Bronchial epithelial cell (primary cell): ENCODE results near the gene TMEM156. TPM values are rescaled to one million over a fixed set of nuclear protein-coding genes. Genes with fewer than 3 reads are reported as not detected.
"Not testable (repeated sequence)": the region's sequence is repeated elsewhere in the genome, so short reads cannot be mapped to it uniquely, and the experiment has no call there.

Experiments
- DNase-seq: peaks from one replicate; pipeline ENCODE4 v3.0.0-alpha.2; 2010; ENCODE audit warnings: low read depth
- FAIRE-seq: peaks from 2 replicates; lab custom pipeline; 2011; peaks lifted over from hg19 to GRCh38; lab: Jason Lieb, UNC
- H3K27me3 ChIP-seq: 2 replicates; pipeline ENCODE4 v1.5.1; 2011; ENCODE audit warnings: low read length; ENCODE audit not compliant: control insufficient read depth, insufficient read depth
- H3K36me3 ChIP-seq: 2 replicates; pipeline ENCODE4 v1.5.1; 2011; ENCODE audit warnings: low read length; ENCODE audit not compliant: control insufficient read depth, insufficient read depth
- H3K4me3 ChIP-seq: 2 replicates; pipeline ENCODE4 v1.5.1; 2011; ENCODE audit warnings: mild to moderate bottlenecking, low read depth, low read length, control low read depth
- total RNA-seq: library from RNA; depleted of rRNA; stranded (reverse); fragments of >200 nt; gene quantifications from 2 replicates; pipeline ENCODE4 v1.2.1, GENCODE V29; 2014
- TF ChIP-seq, protein P1 (sequence below): IDR thresholded peaks from 2 replicates; pipeline ENCODE4 v1.5.1; 2011; ENCODE audit warnings: mild to moderate bottlenecking, moderate library complexity, low read length, control low read depth, inconsistent platforms; ENCODE audit not compliant: insufficient read depth, severe bottlenecking

The TMEM156 gene
- total RNA-seq, 1 donor from 2014 or later: 3.4 TPM

DNA sequence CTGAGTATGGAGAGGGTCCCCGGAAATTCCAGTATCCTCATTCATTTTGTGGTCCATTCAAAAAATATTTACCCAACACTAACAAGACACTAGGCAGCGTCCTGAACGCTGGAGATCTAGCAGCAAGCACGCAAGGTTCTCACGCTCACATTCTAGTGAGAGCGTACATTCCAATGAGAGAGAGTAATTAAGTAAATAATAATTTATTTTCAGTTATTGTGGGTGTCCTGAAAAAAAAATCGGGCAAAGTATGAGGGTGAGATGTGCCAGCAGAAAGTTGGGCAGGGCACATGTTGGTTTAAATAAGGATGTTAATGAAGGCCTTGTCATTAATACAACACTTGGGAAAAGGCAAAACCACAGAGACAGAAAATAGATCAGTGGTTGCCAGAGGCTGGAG, 4.0 kb upstream of the TMEM156 start:
- Histone ChIP-seq H3K36me3 (no peaks in the 10 kb centered on the region), H3K4me3 (no peak overlapping the region), H3K27me3 (no peaks in the 10 kb centered on the region)
- TF ChIP-seq, protein P1, sequence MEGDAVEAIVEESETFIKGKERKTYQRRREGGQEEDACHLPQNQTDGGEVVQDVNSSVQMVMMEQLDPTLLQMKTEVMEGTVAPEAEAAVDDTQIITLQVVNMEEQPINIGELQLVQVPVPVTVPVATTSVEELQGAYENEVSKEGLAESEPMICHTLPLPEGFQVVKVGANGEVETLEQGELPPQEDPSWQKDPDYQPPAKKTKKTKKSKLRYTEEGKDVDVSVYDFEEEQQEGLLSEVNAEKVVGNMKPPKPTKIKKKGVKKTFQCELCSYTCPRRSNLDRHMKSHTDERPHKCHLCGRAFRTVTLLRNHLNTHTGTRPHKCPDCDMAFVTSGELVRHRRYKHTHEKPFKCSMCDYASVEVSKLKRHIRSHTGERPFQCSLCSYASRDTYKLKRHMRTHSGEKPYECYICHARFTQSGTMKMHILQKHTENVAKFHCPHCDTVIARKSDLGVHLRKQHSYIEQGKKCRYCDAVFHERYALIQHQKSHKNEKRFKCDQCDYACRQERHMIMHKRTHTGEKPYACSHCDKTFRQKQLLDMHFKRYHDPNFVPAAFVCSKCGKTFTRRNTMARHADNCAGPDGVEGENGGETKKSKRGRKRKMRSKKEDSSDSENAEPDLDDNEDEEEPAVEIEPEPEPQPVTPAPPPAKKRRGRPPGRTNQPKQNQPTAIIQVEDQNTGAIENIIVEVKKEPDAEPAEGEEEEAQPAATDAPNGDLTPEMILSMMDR: no peak
- DNase-seq: peak; percentile 93
- no peak for FAIRE-seq

DNA sequence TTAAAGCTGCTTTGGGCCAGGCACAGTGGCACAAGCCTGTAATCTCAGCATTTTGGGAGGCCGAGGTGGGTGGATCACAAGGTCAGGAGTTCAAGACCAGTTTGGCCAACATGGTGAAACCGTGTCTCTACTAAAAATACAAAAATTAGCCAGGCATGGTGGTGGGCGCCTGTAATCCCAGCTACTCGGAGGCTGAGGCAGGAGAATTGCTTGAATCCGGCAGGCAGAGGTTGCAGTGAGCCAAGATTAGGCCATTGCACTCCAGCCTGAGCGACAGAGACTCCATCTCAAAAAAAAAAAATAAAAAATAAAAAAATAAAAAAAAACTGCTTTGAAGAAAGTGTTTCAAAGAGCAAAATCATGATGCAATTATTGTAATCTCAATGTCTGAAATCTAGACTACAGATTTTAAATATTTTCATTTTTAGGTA, 604 bp downstream of the TMEM156 start:
- not testable (repeated sequence) for DNase-seq, FAIRE-seq, H3K36me3 ChIP-seq, H3K27me3 ChIP-seq
- peak overlapping the region; percentile 25 for H3K4me3 ChIP-seq

DNA sequence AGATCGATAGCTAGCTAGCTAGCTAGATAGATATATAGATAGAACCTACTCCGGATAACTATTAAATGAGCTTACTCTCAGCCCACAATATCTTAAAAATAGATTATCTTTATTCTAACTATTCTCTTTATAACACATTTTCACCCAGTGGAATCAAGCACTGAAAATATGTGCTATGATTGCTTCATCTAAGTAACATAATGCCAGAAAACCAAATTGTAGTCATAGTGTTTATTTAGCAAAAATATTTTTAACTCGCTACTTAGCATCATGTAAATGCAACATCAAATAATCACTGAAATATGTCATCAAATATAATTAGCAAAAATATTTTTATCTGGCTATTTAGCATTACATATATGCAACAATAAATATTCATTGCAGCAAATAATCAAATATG, 1.5 kb downstream of the TMEM156 start:
- Histone ChIP-seq H3K4me3 (peak overlapping the region; percentile 7), H3K36me3 (no peaks in the 10 kb centered on the region), H3K27me3 (no peaks in the 10 kb centered on the region)
- DNase-seq: peak; percentile 53
- FAIRE-seq: no peak
- TF ChIP-seq, protein P1: no peak

- TF ChIP-seq, protein P1: no peak
- peak overlapping the region; percentile 7 for H3K4me3 ChIP-seq
- no peak for FAIRE-seq
- no peaks in the 10 kb centered on the region for H3K36me3 ChIP-seq
- H3K27me3 ChIP-seq: no peaks in the 10 kb centered on the region
- no peak for DNase-seq
Measured at GRCh38 chr4:39029752-39030694, 2.2 kb downstream of the TMEM156 start.

GRCh38 chr4:39026096-39026495, 6.1 kb downstream of the TMEM156 start:
- Histone ChIP-seq H3K36me3 (no peaks in the 10 kb centered on the region), H3K4me3 (no peak overlapping the region), H3K27me3 (no peaks in the 10 kb centered on the region)
- FAIRE-seq: no peak
- no peak for DNase-seq
- TF ChIP-seq, protein P1: no peak

GRCh38 chr4:39025552-39026085, 6.6 kb downstream of the TMEM156 start:
- no peak overlapping the region for H3K4me3 ChIP-seq
- H3K36me3 ChIP-seq: no peaks in the 10 kb centered on the region
- DNase-seq (peak; percentile 43), FAIRE-seq (no peak)
- H3K27me3 ChIP-seq: no peaks in the 10 kb centered on the region
- TF ChIP-seq, protein P1: no peak
